Measurements from ENCODE around the gene PRKCQ. TPM values are rescaled to one million over a fixed set of nuclear protein-coding genes. Genes with fewer than 3 reads are reported as not detected.

The PRKCQ gene
- total and polyA plus RNA-seq, 2 of the 13 experiments (the other 11 are each of a cell fraction or from before 2014, with no cell fraction given) = 0.13 to 0.35 TPM

GRCh38 chr10:6582298-6582697 lies 2.2 kb upstream of the PRKCQ start:
- Histone ChIP-seq H3K79me2 (ENCODE audit: insufficient read depth, low read length) (no peaks in the 10 kb centered on the region), H3K36me3 (replicated peaks in 1 of 2; ENCODE audit: control insufficient read depth in 1 of 2, insufficient read depth in 2 of 2, low read length in 2 of 2) (no peaks in the 10 kb centered on the region; a peak in 1 of 5 replicates), H3K4me2 (ENCODE audit: low read depth, low read length) (no peak overlapping the region), H3K27ac (ENCODE audit: extremely low read length, insufficient read depth, low read length) (no peak overlapping the region), H3K4me3 (replicated peaks in 1 of 3; ENCODE audit: insufficient read depth in 1 of 3, low read depth in 2 of 3, low read length in 3 of 3) (no peak overlapping the region), H3K27me3 (ENCODE audit: control insufficient read depth in 1 of 2, insufficient read depth in 2 of 2, low read length in 2 of 2) (peaks cover 2 to 20% of the 10 kb centered on the region in 2 experiments; a peak in 3 of 5 replicates), H3K9ac (ENCODE audit: insufficient read depth, low read depth, low read length) (no peak overlapping the region), H3K4me1 (ENCODE audit: insufficient read depth, low read length) (peaks cover 18% of the 10 kb centered on the region; the same call in 1 of the 2 replicates), H4K20me1 (ENCODE audit: insufficient read depth, low read length) (no peaks in the 10 kb centered on the region), H3K9me3 (ENCODE audit: low read length) (no peaks in the 10 kb centered on the region), H2AFZ (ENCODE audit: low read length) (no peak overlapping the region)
- ChIA-PET CTCF (ENCODE audit: low intra/inter-chr PET ratio, low total read pairs) (no interaction called here), POLR2A (no interaction called here)
- in situ Hi-C loops (cut with HindIII; ENCODE audit: extremely low pct_ligation_motif_present, low pct_unique_long_range_greater_than_20kb) (no loop called here), intact Hi-C loops (cut with micrococcal nuclease; ENCODE audit: unreplicated experiment) (no loop called here)
- FAIRE-seq (no peak), ATAC-seq (no peak), DNase-seq (ENCODE audit: low spot score) (no peak)
- TF ChIP-seq RBM22 (optimal IDR thresholded peaks at IDR 0.05; ENCODE audit: low read length) (no peak), ZNF33B (CRISPR knock-in tag; IDR thresholded peaks at IDR 0.05) (no peak), FOXK2 (IDR thresholded peaks at IDR 0.05) (no peak)
- TF ChIP-seq, protein P1, sequence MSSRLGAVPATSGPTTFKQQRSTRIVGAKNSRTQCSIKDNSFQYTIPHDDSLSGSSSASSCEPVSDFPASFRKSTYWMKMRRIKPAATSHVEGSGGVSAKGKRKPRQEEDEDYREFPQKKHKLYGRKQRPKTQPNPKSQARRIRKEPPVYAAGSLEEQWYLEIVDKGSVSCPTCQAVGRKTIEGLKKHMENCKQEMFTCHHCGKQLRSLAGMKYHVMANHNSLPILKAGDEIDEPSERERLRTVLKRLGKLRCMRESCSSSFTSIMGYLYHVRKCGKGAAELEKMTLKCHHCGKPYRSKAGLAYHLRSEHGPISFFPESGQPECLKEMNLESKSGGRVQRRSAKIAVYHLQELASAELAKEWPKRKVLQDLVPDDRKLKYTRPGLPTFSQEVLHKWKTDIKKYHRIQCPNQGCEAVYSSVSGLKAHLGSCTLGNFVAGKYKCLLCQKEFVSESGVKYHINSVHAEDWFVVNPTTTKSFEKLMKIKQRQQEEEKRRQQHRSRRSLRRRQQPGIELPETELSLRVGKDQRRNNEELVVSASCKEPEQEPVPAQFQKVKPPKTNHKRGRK (CRISPR knock-in tag; IDR thresholded peaks at IDR 0.05) = no peak
- TF ChIP-seq, protein P2, sequence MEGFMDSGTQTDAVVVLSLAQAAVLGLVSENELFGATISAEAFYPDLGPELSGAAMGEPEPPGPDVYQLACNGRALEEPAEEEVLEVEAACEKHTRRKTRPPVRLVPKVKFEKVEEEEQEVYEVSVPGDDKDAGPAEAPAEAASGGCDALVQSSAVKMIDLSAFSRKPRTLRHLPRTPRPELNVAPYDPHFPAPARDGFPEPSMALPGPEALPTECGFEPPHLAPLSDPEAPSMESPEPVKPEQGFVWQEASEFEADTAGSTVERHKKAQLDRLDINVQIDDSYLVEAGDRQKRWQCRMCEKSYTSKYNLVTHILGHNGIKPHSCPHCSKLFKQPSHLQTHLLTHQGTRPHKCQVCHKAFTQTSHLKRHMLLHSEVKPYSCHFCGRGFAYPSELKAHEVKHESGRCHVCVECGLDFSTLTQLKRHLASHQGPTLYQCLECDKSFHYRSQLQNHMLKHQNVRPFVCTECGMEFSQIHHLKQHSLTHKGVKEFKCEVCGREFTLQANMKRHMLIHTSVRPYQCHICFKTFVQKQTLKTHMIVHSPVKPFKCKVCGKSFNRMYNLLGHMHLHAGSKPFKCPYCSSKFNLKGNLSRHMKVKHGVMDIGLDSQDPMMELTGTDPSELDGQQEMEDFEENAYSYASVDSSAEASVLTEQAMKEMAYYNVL (CRISPR knock-in tag; IDR thresholded peaks at IDR 0.05; ENCODE audit: borderline replicate concordance) = no peak
- 98% methylated on average over 5 of the region's 5 CpGs for WGBS (ENCODE audit: low lambda C conversion rate)
- BruUV-seq (replicated peaks) = no TSS peak

Measured in HepG2 (cell line).